Esophagus muscularis mucosa (tissue), 4 donors: ENCODE results near the gene ATP11A.

Experiments used
- EP300 ChIP-seq: sonication (generic); formaldehyde crosslinking; IDR thresholded peaks from one replicate; pipeline ENCODE4 v1.6.1; 2017; ENCODE audit warnings: antibody characterized with exemption
- POLR2A ChIP-seq: fragments of 450-650 bp; IDR thresholded peaks from one replicate; pipeline ENCODE4 v1.6.1; 2017; ENCODE audit warnings: antibody characterized with exemption, moderate library complexity, mild to moderate bottlenecking, low read depth
- POLR2AphosphoS5 ChIP-seq, 2 donors: sonication (generic); formaldehyde crosslinking; IDR thresholded peaks; one replicate each; pipeline ENCODE4 v1.6.1; 2017; ENCODE audit warnings: antibody characterized with exemption in 2 of 2
- TF ChIP-seq, protein P1 (sequence below), 3 experiments: fragments of 200-600 bp in 2 of 3; fragments of 450-650 bp in 1 of 3; sonication (generic) in 2 of 3; IDR thresholded peaks; one replicate each; pipeline ENCODE4 v1.5.1; 2017 to 2019; ENCODE audit warnings: antibody characterized with exemption in 3 of 3, mild to moderate bottlenecking in 2 of 3, moderate library complexity in 1 of 3

DNA sequence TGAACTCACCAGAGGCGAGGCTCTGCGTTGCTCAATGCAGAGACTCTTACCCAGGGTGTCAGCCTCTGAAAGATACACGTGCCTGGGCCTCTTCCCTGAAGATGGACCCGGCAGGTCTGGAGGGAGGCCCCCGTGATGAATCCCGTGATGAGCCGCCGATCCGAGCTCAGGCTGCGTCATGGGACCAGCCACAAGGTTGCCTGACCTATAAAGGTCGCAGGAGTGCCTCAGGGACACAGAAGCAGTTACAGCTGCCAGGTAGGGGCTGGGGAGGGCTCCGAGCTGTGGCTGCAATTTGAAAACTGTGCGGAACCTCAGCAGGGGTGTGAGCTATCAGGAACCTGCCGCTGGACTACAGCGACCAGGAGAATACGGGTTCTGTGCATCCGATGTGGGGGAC lies 10.5 kb upstream of the ATP11A start:
- TF ChIP-seq, protein P1, sequence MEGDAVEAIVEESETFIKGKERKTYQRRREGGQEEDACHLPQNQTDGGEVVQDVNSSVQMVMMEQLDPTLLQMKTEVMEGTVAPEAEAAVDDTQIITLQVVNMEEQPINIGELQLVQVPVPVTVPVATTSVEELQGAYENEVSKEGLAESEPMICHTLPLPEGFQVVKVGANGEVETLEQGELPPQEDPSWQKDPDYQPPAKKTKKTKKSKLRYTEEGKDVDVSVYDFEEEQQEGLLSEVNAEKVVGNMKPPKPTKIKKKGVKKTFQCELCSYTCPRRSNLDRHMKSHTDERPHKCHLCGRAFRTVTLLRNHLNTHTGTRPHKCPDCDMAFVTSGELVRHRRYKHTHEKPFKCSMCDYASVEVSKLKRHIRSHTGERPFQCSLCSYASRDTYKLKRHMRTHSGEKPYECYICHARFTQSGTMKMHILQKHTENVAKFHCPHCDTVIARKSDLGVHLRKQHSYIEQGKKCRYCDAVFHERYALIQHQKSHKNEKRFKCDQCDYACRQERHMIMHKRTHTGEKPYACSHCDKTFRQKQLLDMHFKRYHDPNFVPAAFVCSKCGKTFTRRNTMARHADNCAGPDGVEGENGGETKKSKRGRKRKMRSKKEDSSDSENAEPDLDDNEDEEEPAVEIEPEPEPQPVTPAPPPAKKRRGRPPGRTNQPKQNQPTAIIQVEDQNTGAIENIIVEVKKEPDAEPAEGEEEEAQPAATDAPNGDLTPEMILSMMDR (IDR thresholded peaks at IDR 0.05): no peak
- no peak for TF ChIP-seq POLR2A
- TF ChIP-seq EP300: no peak
- TF ChIP-seq POLR2AphosphoS5 (IDR thresholded peaks at IDR 0.05): no peak
